Measurements from ENCODE around the gene ATAT1.

Gene ATAT1

DNA sequence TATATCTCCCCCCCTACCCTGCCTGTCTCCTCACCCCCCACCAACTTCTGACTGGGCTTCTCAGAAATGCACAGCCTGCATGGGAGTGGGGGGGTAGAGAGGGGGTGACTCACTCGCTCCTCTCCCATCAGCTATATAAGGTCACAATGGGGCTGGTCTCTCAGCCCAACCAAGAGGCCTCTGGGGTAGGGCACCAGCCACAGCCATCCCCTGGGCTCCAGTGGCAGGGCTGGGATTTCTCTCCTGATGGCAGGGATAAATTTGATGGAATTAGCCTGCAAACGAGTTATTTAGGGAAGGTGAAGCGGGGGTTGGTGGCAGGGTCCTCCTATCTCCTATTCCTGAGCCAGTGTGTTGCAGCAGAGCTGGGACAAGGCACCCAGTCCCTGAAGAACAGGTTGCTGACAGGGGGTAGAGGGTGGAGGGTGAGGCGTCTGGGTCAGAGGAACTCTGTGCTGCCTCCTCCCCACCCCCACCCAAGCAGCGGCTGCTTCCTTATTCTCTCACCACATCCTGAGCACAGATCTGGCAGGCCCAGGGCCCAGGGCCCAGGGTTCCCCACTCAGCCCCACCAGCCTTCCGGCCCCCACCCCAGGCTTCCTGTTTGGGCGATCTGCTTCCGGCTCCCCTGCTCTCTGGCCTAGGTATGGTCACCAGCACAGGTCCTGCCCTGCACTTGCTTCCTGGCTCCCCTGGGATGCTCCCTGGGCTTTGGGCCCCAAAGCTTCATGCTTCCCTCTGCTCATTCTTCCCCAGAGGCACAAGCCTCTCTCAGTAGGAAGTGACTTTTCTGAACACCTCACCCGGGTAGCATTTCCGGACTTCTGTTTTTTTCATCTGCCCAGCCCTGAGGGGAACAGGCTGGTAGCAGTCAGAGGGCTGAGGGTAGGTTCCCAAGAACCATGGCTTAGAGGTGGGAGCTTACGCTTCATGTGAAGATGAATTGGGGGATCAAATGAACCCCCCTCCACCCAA, 55.8 kb downstream of the ATAT1 start:
- Histone ChIP-seq H3K27ac (ENCODE audit: low read depth, low read length) (peak overlapping the region; percentile 100), H3K27me3 (ENCODE audit: control insufficient read depth in 1 of 2, insufficient read depth in 2 of 2, low read length in 2 of 2) (no peaks in the 10 kb centered on the region), H3K9ac (ENCODE audit: low read length) (peak overlapping the region; percentile 98), H3K36me3 (ENCODE audit: insufficient read depth, low read length) (peaks cover 27% of the 10 kb centered on the region), H3K4me1 (ENCODE audit: insufficient read depth, low read length) (peaks cover 44% of the 10 kb centered on the region), H3K9me3 (ENCODE audit: low read length) (no peaks in the 10 kb centered on the region), H3K4me3 (ENCODE audit: low read depth in 1 of 2, low read length in 2 of 2) (peak overlapping the region; percentile 88 to 99)

DNA sequence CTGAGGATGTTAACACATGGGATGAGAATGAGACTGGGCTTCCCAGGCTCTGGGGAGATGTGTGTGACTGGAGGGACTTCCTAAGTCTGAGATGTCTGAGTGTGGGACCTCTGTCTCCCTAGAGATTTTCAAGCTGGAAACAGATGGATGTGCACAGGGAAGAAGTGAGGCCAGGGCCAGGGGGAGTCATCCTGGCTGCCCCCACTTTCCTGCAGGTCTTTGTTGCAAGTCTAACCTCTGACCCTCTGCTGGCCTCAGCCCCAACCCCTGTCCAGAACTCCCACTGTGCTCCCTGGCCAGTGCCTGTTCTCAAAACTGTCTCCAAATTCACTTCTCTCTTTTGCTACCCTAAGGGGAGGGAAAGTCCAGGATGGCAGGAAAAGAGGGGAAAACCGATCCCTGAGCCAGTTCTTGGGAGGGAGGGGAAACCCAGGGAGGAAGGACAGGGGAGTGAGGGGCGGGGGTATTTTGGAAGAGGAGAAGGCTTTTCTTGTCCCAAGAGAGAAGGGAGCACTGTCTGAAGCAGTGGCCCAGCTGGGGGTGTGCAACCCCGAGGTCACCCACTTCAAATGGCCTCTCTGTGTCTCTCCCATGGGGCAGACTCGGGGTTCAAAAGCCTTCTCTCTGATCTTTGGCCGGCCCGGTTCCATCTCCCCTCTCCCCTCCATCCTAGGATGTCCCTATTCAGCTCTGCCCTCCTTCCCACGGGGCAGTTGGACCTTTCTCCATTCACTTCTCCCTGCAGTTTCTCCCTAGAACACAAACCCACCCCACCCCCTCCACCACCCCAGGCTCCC, 56.7 kb downstream of the ATAT1 start:
- Histone ChIP-seq H3K4me3 (ENCODE audit: low read depth in 1 of 2, low read length in 2 of 2) (peak overlapping the region; percentile 88 to 99), H3K9ac (ENCODE audit: low read length) (peak overlapping the region; percentile 98), H3K27me3 (ENCODE audit: control insufficient read depth in 1 of 2, insufficient read depth in 2 of 2, low read length in 2 of 2) (no peaks in the 10 kb centered on the region), H3K36me3 (ENCODE audit: insufficient read depth, low read length) (peaks cover 20% of the 10 kb centered on the region), H3K9me3 (ENCODE audit: low read length) (no peaks in the 10 kb centered on the region), H3K4me1 (ENCODE audit: insufficient read depth, low read length) (peaks cover 51% of the 10 kb centered on the region), H3K27ac (ENCODE audit: low read depth, low read length) (peak overlapping the region; percentile 100)

- peak overlapping the region; percentile 98 for H3K9ac ChIP-seq (ENCODE audit: low read length)
- peaks cover 57% of the 10 kb centered on the region for H3K4me1 ChIP-seq (ENCODE audit: insufficient read depth, low read length)
- H3K36me3 ChIP-seq (ENCODE audit: insufficient read depth, low read length) = peaks cover 14% of the 10 kb centered on the region
- peak overlapping the region; percentile 100 for H3K27ac ChIP-seq (ENCODE audit: low read depth, low read length)
- peak overlapping the region; percentile 88 to 99 for H3K4me3 ChIP-seq (ENCODE audit: low read depth in 1 of 2, low read length in 2 of 2)
- H3K9me3 ChIP-seq (ENCODE audit: low read length) = no peaks in the 10 kb centered on the region
- H3K27me3 ChIP-seq (ENCODE audit: control insufficient read depth in 1 of 2, insufficient read depth in 2 of 2, low read length in 2 of 2) = no peaks in the 10 kb centered on the region
Observed at GRCh38 chr6:30683980-30684338, 57.3 kb downstream of the ATAT1 start.

GRCh38 chr6:30684386-30685156, 57.9 kb downstream of the ATAT1 start:
- Histone ChIP-seq H3K4me1 (ENCODE audit: insufficient read depth, low read length) (peaks cover 60% of the 10 kb centered on the region), H3K27ac (ENCODE audit: low read depth, low read length) (peak overlapping the region; percentile 100), H3K36me3 (ENCODE audit: insufficient read depth, low read length) (peaks cover 12% of the 10 kb centered on the region), H3K9me3 (ENCODE audit: low read length) (no peaks in the 10 kb centered on the region), H3K27me3 (ENCODE audit: control insufficient read depth in 1 of 2, insufficient read depth in 2 of 2, low read length in 2 of 2) (no peaks in the 10 kb centered on the region), H3K4me3 (ENCODE audit: low read depth in 1 of 2, low read length in 2 of 2) (peak overlapping the region; percentile 88 to 99), H3K9ac (ENCODE audit: low read length) (peak overlapping the region; percentile 98)

GRCh38 chr6:30685157-30686008, 58.7 kb downstream of the ATAT1 start:
- peak overlapping the region; percentile 98 for H3K9ac ChIP-seq (ENCODE audit: low read length)
- no peaks in the 10 kb centered on the region for H3K27me3 ChIP-seq (ENCODE audit: control insufficient read depth in 1 of 2, insufficient read depth in 2 of 2, low read length in 2 of 2)
- peaks cover 59% of the 10 kb centered on the region for H3K4me1 ChIP-seq (ENCODE audit: insufficient read depth, low read length)

DNA sequence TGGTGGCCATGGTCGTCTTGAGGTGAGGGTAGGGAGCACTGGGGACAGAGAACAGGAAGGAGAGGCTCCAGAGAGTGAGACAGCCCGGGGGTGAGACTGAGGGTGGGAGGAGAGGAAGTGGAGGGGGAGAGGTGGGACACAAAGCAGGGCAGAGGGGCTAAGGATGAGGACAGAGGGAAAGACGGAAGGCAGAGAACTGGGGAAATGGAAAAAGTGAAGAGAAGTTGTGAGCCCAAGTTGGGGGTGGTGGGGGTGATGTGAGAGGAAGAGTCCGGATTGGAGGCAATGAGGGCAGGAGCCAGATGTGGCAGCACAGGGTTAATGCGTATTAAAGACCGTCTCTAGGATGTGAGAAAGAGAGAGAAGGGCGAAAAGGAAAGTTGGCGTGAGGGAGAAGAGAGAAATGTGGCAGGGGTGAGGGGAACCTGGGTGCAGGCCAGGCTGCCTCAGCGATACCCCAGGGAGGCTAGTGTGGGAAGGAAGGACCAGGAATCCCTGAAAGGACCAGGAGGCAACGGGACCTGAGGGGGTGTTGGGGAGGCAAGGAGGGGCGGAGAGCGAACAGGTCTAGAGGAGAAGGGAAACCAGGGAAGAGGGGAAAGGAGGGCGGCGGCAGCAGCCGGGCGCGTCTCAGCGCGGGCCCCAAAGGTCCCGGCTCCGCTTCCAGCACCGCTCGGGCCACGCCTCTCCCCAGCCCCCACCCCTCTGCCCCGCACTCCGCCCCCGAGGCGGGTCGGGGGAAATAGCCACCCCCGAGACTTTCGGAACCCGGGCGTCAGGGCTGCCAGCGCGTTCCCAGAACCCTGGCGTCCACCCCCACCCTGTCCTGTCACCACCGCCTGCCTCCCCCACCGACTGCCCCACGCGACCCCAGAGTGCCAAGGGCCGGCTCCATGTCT, 59.6 kb downstream of the ATAT1 start, which contains the start of gene PPP1R18:
Gene PPP1R18 (minus strand): TSS at position 637 of the 899 bp plus-strand sequence. CDS start 627 bp downstream, at position 10.
- peaks cover 54% of the 10 kb centered on the region for H3K4me1 ChIP-seq (ENCODE audit: insufficient read depth, low read length)
- H3K9ac ChIP-seq (ENCODE audit: low read length) = peak within 1 kb of the TSS; percentile 98
- H3K27me3 ChIP-seq (ENCODE audit: control insufficient read depth in 1 of 2, insufficient read depth in 2 of 2, low read length in 2 of 2) = no peaks in the 10 kb centered on the region
- peaks cover 3% of the 10 kb centered on the region for H3K36me3 ChIP-seq (ENCODE audit: insufficient read depth, low read length)
- peak within 1 kb of the TSS; percentile 100 for H3K27ac ChIP-seq (ENCODE audit: low read depth, low read length)
- H3K4me3 ChIP-seq (ENCODE audit: low read depth in 1 of 2, low read length in 2 of 2) = peak within 1 kb of the TSS; percentile 94 to 99
- no peaks in the 10 kb centered on the region for H3K9me3 ChIP-seq (ENCODE audit: low read length)

More at GRCh38 chr6:30685157-30686008, 58.7 kb downstream of the ATAT1 start:
- Histone ChIP-seq H3K27ac (ENCODE audit: low read depth, low read length) (peak overlapping the region; percentile 100), H3K4me3 (ENCODE audit: low read depth in 1 of 2, low read length in 2 of 2) (peak overlapping the region; percentile 88 to 99), H3K36me3 (ENCODE audit: insufficient read depth, low read length) (peaks cover 4% of the 10 kb centered on the region), H3K9me3 (ENCODE audit: low read length) (no peaks in the 10 kb centered on the region)

DNA sequence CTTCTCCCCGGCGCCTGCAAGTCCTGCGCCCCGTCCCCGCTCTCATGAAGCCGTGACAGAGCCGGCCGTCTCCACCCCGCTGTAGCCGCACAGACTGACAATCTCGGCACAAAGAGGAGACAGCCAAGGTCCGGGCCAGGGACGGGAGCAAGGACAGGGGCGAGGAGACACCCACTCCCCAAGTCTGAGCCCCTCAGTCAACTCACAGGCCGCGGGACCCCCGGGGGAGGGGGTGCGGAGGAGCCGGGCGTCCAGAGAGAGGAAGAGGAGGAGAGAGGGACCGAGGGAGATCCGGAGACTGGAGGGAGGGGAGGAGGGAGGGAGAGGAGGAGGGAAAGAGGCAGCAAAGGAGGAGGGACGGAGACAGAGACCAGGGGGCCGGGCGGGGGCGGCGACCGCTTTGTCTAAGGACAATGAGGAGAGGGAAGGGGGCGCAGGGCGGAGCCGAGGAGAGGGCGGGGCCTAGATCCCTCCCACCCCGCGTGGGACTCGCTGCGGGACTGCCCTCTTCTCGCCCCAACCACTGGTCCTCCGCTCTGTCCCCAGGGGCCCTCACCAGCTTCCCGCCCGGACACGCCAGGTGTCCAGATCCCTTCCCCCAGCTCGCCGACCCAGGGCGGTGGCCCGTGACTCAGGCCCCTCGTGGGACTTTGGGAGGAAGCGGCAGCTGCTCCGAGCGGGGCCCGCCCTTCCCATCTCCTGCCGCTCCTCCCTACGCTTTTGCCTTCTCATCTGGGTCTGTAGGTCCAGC, 60.4 kb downstream of the ATAT1 start:
- Histone ChIP-seq H3K36me3 (ENCODE audit: insufficient read depth, low read length) (peaks cover 3% of the 10 kb centered on the region), H3K4me1 (ENCODE audit: insufficient read depth, low read length) (peaks cover 49% of the 10 kb centered on the region), H3K4me3 (ENCODE audit: low read depth in 1 of 2, low read length in 2 of 2) (peak overlapping the region; percentile 94 to 99), H3K9ac (ENCODE audit: low read length) (peak overlapping the region; percentile 86), H3K27me3 (ENCODE audit: control insufficient read depth in 1 of 2, insufficient read depth in 2 of 2, low read length in 2 of 2) (no peaks in the 10 kb centered on the region), H3K9me3 (ENCODE audit: low read length) (no peaks in the 10 kb centered on the region), H3K27ac (ENCODE audit: low read depth, low read length) (peak overlapping the region; percentile 100)

DNA sequence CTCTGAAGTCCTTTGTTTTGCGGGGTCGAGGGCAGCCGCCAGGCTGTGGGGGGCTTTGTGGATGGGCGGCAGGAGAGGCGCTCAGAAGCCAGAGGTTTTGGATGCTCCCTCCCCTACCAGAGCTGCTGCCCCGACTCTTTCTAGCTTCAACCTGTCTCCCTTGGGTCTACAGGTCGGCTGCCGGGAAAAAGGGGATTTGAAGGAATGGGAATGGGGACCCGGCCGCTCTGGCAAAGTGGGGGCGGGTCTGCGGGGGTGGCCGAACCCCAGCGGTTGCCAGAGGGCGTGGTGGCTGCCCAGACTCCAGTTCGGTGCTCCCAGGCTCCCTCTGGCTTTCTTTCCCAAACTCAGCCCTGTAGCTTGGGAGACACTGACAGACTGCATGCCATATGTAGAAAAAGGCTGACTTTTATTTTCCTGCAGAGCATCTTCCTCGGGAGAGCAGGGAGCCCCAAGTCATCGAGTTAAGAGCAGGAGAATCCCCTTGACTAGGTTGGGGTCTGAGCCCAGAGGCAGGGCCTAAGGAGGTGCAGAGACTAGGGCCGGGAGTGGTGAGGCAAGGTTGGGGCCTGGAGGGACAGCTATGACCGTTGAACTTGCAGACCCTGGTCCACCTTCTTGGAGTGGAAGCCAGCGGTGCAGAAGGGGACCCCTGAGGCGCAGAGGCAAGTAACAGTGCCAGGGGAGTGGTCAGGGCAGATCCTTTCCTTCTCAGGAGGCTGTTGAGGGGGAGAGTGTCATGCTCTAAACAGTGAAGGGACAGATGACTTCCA, 61.2 kb downstream of the ATAT1 start:
- Histone ChIP-seq H3K27ac (ENCODE audit: low read depth, low read length) (peak overlapping the region; percentile 100), H3K4me1 (ENCODE audit: insufficient read depth, low read length) (peaks cover 42% of the 10 kb centered on the region), H3K27me3 (ENCODE audit: control insufficient read depth in 1 of 2, insufficient read depth in 2 of 2, low read length in 2 of 2) (no peaks in the 10 kb centered on the region), H3K4me3 (ENCODE audit: low read depth in 1 of 2, low read length in 2 of 2) (peak overlapping the region; percentile 94 to 99), H3K9me3 (ENCODE audit: low read length) (no peaks in the 10 kb centered on the region), H3K36me3 (ENCODE audit: insufficient read depth, low read length) (peaks cover 3% of the 10 kb centered on the region), H3K9ac (ENCODE audit: low read length) (peak overlapping the region; percentile 86)

DNA sequence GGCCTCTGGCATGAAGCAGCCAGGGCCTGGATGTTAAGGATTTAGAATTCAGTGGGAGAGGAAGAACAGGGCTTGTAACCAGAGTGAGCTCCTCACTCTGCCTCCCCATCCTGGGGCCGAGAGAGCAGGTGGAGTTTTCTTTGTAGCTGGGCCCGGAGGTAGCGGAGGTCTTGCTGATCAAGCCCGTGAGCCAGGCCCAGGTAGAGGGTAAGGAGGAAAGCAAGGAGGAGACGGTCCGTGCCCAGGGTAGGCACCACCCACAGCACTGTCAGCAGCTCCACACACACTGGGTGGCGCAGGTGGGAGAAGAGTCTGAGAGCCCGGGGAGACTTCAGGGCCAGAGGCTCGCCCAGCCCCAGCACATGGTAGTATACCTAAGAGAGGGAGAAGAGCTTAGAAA, 61.9 kb downstream of the ATAT1 start:
- Histone ChIP-seq H3K27me3 (ENCODE audit: control insufficient read depth in 1 of 2, insufficient read depth in 2 of 2, low read length in 2 of 2) (no peaks in the 10 kb centered on the region), H3K27ac (ENCODE audit: low read depth, low read length) (peak overlapping the region; percentile 100), H3K9ac (ENCODE audit: low read length) (peak overlapping the region; percentile 86), H3K4me3 (ENCODE audit: low read depth in 1 of 2, low read length in 2 of 2) (peak overlapping the region in 1 of 2 donors; percentile 99), H3K4me1 (ENCODE audit: insufficient read depth, low read length) (peaks cover 34% of the 10 kb centered on the region), H3K9me3 (ENCODE audit: low read length) (no peaks in the 10 kb centered on the region), H3K36me3 (ENCODE audit: insufficient read depth, low read length) (no peaks in the 10 kb centered on the region)

All from muscle layer of colon (tissue), 2 donors.